Muscle layer of colon (tissue), 2 donors: ENCODE measurements around the gene ZBTB12.
"Not testable (repeated sequence)": the region's sequence is repeated elsewhere in the genome, so short reads cannot be mapped to it uniquely, and the experiment has no call there.

Experiments used
- H3K27ac ChIP-seq: one replicate; pipeline ENCODE4 v1.7.0; 2013; ENCODE audit warnings: low read depth, mild to moderate bottlenecking, low read length, moderate library complexity
- H3K27me3 ChIP-seq, 2 donors: one replicate each; pipeline ENCODE4 v1.7.0; 2013; ENCODE audit warnings: low read length in 2 of 2, mild to moderate bottlenecking in 2 of 2; ENCODE audit not compliant: insufficient read depth in 2 of 2, control insufficient read depth in 1 of 2
- H3K36me3 ChIP-seq: one replicate; pipeline ENCODE4 v1.7.0; 2013; ENCODE audit warnings: mild to moderate bottlenecking, low read length; ENCODE audit not compliant: insufficient read depth
- H3K4me1 ChIP-seq: one replicate; pipeline ENCODE4 v1.7.0; 2013; ENCODE audit warnings: mild to moderate bottlenecking, low read length; ENCODE audit not compliant: insufficient read depth
- H3K4me3 ChIP-seq, 2 donors: one replicate each; pipeline ENCODE4 v1.7.0; 2013; ENCODE audit warnings: low read length in 2 of 2, low read depth in 1 of 2, mild to moderate bottlenecking in 1 of 2, moderate library complexity in 1 of 2
- H3K9ac ChIP-seq: one replicate; pipeline ENCODE4 v1.7.0; 2013; ENCODE audit warnings: low read length
- H3K9me3 ChIP-seq: one replicate; pipeline ENCODE4 v1.7.0; 2013; ENCODE audit warnings: mild to moderate bottlenecking, low read length
- donor health status: abdominal sarcoma.
- donor health status: Adenocarcinoma of cecum.

Gene ZBTB12

GRCh38 chr6:31858707-31859106 is 43.2 kb downstream of the ZBTB12 start:
- Histone ChIP-seq H3K9ac (no peak overlapping the region), H3K27me3 (no peaks in the 10 kb centered on the region), H3K27ac (no peak overlapping the region), H3K9me3 (no peaks in the 10 kb centered on the region), H3K4me3 (no peak overlapping the region), H3K4me1 (peaks cover 11% of the 10 kb centered on the region), H3K36me3 (peaks cover 29% of the 10 kb centered on the region)

- H3K27me3 ChIP-seq, H3K9me3 ChIP-seq, H3K27ac ChIP-seq, H3K4me3 ChIP-seq, H3K9ac ChIP-seq: not testable (repeated sequence)
- peaks cover 29% of the 10 kb centered on the region for H3K36me3 ChIP-seq
- H3K4me1 ChIP-seq, result peaks cover 11% of the 10 kb centered on the region
Measured at GRCh38 chr6:31857774-31858173, 44.1 kb downstream of the ZBTB12 start.

- not testable (repeated sequence) for H3K9me3 ChIP-seq, H3K9ac ChIP-seq, H3K27me3 ChIP-seq, H3K4me3 ChIP-seq, H3K4me1 ChIP-seq, H3K27ac ChIP-seq, H3K36me3 ChIP-seq
Measured at GRCh38 chr6:31851980-31852718, 49.7 kb downstream of the ZBTB12 start.

- Histone ChIP-seq H3K4me1 (no peaks in the 10 kb centered on the region), H3K27me3 (no peaks in the 10 kb centered on the region), H3K4me3 (no peak overlapping the region), H3K36me3 (no peaks in the 10 kb centered on the region), H3K27ac (no peak overlapping the region), H3K9ac (no peak overlapping the region), H3K9me3 (no peaks in the 10 kb centered on the region)
Measured at GRCh38 chr6:31851485-31851832, 50.4 kb downstream of the ZBTB12 start.

GRCh38 chr6:31850765-31851484 is 51.0 kb downstream of the ZBTB12 start:
- Histone ChIP-seq H3K36me3 (no peaks in the 10 kb centered on the region), H3K9me3 (no peaks in the 10 kb centered on the region), H3K4me1 (no peaks in the 10 kb centered on the region), H3K9ac (no peak overlapping the region), H3K27me3 (no peaks in the 10 kb centered on the region), H3K4me3 (no peak overlapping the region), H3K27ac (no peak overlapping the region)
